PC-3 (cell line): Measurements from ENCODE around the gene NR5A2. TPM values are rescaled to one million over a fixed set of nuclear protein-coding genes. Genes with fewer than 3 reads are reported as not detected.

Source experiments
- ATAC-seq: fragments of 200-7000 bp; cut with Tn5 transposase; 2 replicates; pipeline ENCODE4 v1.9.1; 2020; ENCODE audit warnings: mild to moderate bottlenecking, moderate library complexity
- BruUV-seq: library from RNA; stranded (reverse); fragments of 400-500 nt; replicated peaks from 2 replicates; lab custom pipeline; 2021; lab: Mats Ljungman, UMichigan
- CTCF ChIA-PET: fragments of 300-600 bp; sonication (Branson Sonifier 250); formaldehyde crosslinking; loops from one replicate; lab custom pipeline; 2022; ENCODE audit warnings: antibody characterized with exemption; lab: Charles Lee
- POLR2A ChIA-PET: fragments of 300-600 bp; sonication (Branson Sonifier 250); formaldehyde crosslinking; loops from one replicate; lab custom pipeline; 2022; ENCODE audit warnings: antibody characterized with exemption; ENCODE audit not compliant: unreplicated experiment; lab: Charles Lee
- DNase-seq: peaks from one replicate; pipeline ENCODE4 v3.0.0-alpha.2; 2015
- H2AFZ ChIP-seq: fragments of 300-600 bp; sonication (generic); 2 replicates; pipeline ENCODE4 v1.6.0; 2016; ENCODE audit warnings: antibody characterized with exemption, low read length
- H3F3A ChIP-seq: fragments of 300-600 bp; sonication (generic); one replicate; pipeline ENCODE4 v1.6.0; 2017; ENCODE audit warnings: antibody characterized with exemption, low read length, control low read depth, mild to moderate bottlenecking; ENCODE audit not compliant: unreplicated experiment
- H3K27ac ChIP-seq: fragments of 300-600 bp; sonication (generic); 2 replicates; pipeline ENCODE4 v1.5.1; 2016; ENCODE audit warnings: mild to moderate bottlenecking, low read length
- H3K27me3 ChIP-seq: fragments of 300-600 bp; sonication (generic); 2 replicates; pipeline ENCODE4 v1.6.1; 2016; ENCODE audit warnings: low read length, mixed read lengths
- H3K36me3 ChIP-seq: fragments of 300-600 bp; sonication (generic); 2 replicates; pipeline ENCODE4 v1.6.1; 2016; ENCODE audit warnings: low read depth, mixed run types, low read length, mixed read lengths
- H3K4me1 ChIP-seq: fragments of 300-600 bp; sonication (generic); 2 replicates; pipeline ENCODE4 v1.5.1; 2016; ENCODE audit warnings: low read length; ENCODE audit not compliant: insufficient read depth
- H3K4me2 ChIP-seq: fragments of 300-600 bp; sonication (generic); 2 replicates; pipeline ENCODE4 v1.6.0; 2016; ENCODE audit warnings: low read length
- H3K4me3 ChIP-seq: fragments of 300-600 bp; sonication (generic); 2 replicates; pipeline ENCODE4 v1.5.1; 2016; ENCODE audit warnings: mild to moderate bottlenecking, low read length, mixed read lengths
- H3K79me2 ChIP-seq: fragments of 300-600 bp; sonication (generic); 2 replicates; pipeline ENCODE4 v1.6.1; 2017; ENCODE audit warnings: low read length, mixed read lengths
- H3K9ac ChIP-seq: fragments of 300-600 bp; sonication (generic); 2 replicates; pipeline ENCODE4 v1.6.0; 2016; ENCODE audit warnings: mild to moderate bottlenecking, low read length
- H3K9me2 ChIP-seq: fragments of 300-600 bp; sonication (generic); replicated peaks from 2 replicates; pipeline ENCODE4 v1.6.1; 2016; ENCODE audit warnings: mixed run types, low read length, mixed read lengths
- H3K9me3 ChIP-seq: fragments of 300-600 bp; sonication (generic); 2 replicates; pipeline ENCODE4 v1.6.1; 2016; ENCODE audit warnings: low read length, mixed read lengths
- H4K20me1 ChIP-seq: fragments of 300-600 bp; sonication (generic); 2 replicates; pipeline ENCODE4 v1.6.1; 2016; ENCODE audit warnings: low read length, mixed read lengths
- EZH2 ChIP-seq: fragments of 300-600 bp; sonication (generic); IDR thresholded peaks from one replicate; pipeline ENCODE4 v1.6.1; 2017; ENCODE audit warnings: antibody characterized with exemption, mild to moderate bottlenecking, low read length; ENCODE audit not compliant: unreplicated experiment
- EZH2phosphoT487 ChIP-seq: fragments of 300-600 bp; sonication (generic); IDR thresholded peaks from 2 replicates; pipeline ENCODE4 v1.6.1; 2018; ENCODE audit warnings: mild to moderate bottlenecking, antibody characterized with exemption, low read length, borderline replicate concordance
- intact Hi-C: fragments of 100-400 bp; cut with micrococcal nuclease; formaldehyde crosslinking; loops from 2 replicates; pipeline ENCODE4 v1.9.0; 2023
- total RNA-seq: library from RNA; depleted of rRNA; stranded (reverse); fragments of >200 nt; gene quantifications from 2 replicates; pipeline ENCODE4 v1.2.3, GENCODE V29; 2014
- TF ChIP-seq, protein P1 (sequence below): fragments of 300-600 bp; sonication (generic); conservative IDR thresholded peaks from 2 replicates; pipeline ENCODE4 v1.5.1; 2017; ENCODE audit warnings: antibody characterized with exemption, low read depth, mild to moderate bottlenecking, low read length

The NR5A2 gene
- total RNA-seq, 1 experiment from 2014 or later = 0.36 TPM

DNA sequence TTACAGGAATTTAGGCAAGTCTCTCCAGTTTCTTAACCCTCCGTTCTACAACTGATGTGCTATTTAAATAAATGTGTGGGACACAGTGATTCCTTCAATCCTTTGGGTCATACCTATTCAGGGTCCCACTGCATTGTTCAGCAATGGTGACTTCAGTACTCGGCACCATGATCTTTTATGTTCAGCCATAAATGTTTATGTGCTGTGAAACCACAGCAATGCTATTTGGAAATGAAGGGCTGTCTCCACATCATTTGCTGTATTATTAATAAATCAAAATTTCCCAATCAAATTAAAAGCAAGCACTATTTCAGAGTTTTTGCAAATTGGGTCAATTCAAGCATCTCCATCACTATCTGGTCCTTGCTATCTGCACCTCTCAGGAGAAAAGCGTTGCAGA, 84.8 kb downstream of the NR5A2 start:
- H3K9me2 ChIP-seq = no peaks in the 10 kb centered on the region
- H4K20me1 ChIP-seq = no peaks in the 10 kb centered on the region
- POLR2A ChIA-PET = no interaction called here
- peaks cover 3% of the 10 kb centered on the region for H3K4me1 ChIP-seq
- no peak overlapping the region for H3K9ac ChIP-seq
- H3F3A ChIP-seq = no peaks in the 10 kb centered on the region
- DNase-seq = no peak
- BruUV-seq = no TSS peak
- H3K79me2 ChIP-seq = no peaks in the 10 kb centered on the region
- intact Hi-C loops = no loop called here
- H3K36me3 ChIP-seq = no peaks in the 10 kb centered on the region
- no peak overlapping the region for H3K27ac ChIP-seq
- no peak for ATAC-seq
- H3K27me3 ChIP-seq = no peaks in the 10 kb centered on the region
- TF ChIP-seq EZH2 = no peak
- TF ChIP-seq EZH2phosphoT487 = no peak
- TF ChIP-seq, protein P1, sequence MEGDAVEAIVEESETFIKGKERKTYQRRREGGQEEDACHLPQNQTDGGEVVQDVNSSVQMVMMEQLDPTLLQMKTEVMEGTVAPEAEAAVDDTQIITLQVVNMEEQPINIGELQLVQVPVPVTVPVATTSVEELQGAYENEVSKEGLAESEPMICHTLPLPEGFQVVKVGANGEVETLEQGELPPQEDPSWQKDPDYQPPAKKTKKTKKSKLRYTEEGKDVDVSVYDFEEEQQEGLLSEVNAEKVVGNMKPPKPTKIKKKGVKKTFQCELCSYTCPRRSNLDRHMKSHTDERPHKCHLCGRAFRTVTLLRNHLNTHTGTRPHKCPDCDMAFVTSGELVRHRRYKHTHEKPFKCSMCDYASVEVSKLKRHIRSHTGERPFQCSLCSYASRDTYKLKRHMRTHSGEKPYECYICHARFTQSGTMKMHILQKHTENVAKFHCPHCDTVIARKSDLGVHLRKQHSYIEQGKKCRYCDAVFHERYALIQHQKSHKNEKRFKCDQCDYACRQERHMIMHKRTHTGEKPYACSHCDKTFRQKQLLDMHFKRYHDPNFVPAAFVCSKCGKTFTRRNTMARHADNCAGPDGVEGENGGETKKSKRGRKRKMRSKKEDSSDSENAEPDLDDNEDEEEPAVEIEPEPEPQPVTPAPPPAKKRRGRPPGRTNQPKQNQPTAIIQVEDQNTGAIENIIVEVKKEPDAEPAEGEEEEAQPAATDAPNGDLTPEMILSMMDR = no peak
- H3K9me3 ChIP-seq = no peaks in the 10 kb centered on the region
- no peak overlapping the region for H3K4me3 ChIP-seq
- H2AFZ ChIP-seq = no peak overlapping the region
- H3K4me2 ChIP-seq = no peak overlapping the region
- CTCF ChIA-PET = no interaction called here

DNA sequence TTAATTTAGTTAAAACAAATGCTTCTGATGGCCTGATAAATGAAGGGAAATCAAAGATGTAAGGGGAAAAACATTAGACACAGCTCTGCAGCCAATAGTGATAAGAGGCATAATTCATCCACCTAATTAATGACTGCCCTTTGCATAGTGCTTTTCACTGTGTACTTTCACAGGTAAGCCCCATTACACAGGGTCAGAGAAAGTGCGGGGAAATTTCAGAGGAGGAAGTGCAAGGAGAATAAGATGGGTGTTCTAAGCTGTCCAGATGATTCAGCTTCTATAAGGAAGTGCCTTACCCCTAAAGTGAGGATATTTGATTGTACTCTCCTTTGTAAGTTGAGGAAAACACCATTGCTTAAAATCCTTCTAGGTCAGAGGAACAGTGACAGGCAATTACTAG, 88.0 kb downstream of the NR5A2 start:
- POLR2A ChIA-PET = no interaction called here

DNA sequence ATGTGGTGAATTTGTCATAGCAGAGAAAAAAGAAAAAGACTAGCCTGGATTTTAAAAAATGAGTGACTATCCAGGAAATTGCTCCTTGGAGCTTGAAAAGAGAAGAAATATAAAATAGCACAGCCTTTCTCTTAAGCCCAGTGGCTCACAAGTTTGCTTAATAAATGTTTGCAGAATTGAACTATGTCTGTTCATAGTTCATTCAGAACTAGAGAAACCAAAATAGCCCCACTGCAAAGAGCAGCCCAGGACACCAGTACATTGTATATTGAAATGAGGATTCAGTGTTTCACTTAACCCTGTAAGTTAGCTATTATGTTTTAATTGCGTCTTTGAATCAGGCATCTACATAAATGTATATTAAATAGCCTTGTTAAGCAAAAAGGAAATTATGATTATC, 88.8 kb downstream of the NR5A2 start:
- Histone ChIP-seq H3F3A (no peaks in the 10 kb centered on the region), H3K4me3 (no peak overlapping the region), H3K9me2 (no peaks in the 10 kb centered on the region), H3K79me2 (no peaks in the 10 kb centered on the region), H3K9me3 (no peaks in the 10 kb centered on the region), H3K4me1 (no peaks in the 10 kb centered on the region), H2AFZ (no peak overlapping the region), H3K27me3 (no peaks in the 10 kb centered on the region), H4K20me1 (no peaks in the 10 kb centered on the region), H3K27ac (no peak overlapping the region), H3K36me3 (no peaks in the 10 kb centered on the region), H3K4me2 (no peak overlapping the region), H3K9ac (no peak overlapping the region)
- no TSS peak for BruUV-seq
- TF ChIP-seq EZH2 (no peak), EZH2phosphoT487 (no peak)
- TF ChIP-seq, protein P1 = no peak
- intact Hi-C loops = no loop called here
- DNase-seq = no peak
- ChIA-PET POLR2A (interaction anchor here (0.6 kb wide), 1 partner anchor 99 kb away, joined by 3 read pairs; no protein-coding TSS in a partner anchor), CTCF (no interaction called here)
- no peak for ATAC-seq

More for the DNA sequence above, 88.0 kb downstream of the NR5A2 start:
- intact Hi-C loops = no loop called here
- H2AFZ ChIP-seq = no peak overlapping the region
- H3K4me2 ChIP-seq = no peak overlapping the region
- no peaks in the 10 kb centered on the region for H3K27me3 ChIP-seq
- no peaks in the 10 kb centered on the region for H3K79me2 ChIP-seq
- TF ChIP-seq EZH2phosphoT487 (no peak), EZH2 (no peak)
- TF ChIP-seq, protein P1 = no peak
- H3K9me2 ChIP-seq = no peaks in the 10 kb centered on the region
- no peak overlapping the region for H3K9ac ChIP-seq
- ATAC-seq (no peak), DNase-seq (no peak)
- no peaks in the 10 kb centered on the region for H3K36me3 ChIP-seq
- no peak overlapping the region for H3K4me3 ChIP-seq
- BruUV-seq = no TSS peak
- H3K27ac ChIP-seq = no peak overlapping the region
- H4K20me1 ChIP-seq = no peaks in the 10 kb centered on the region
- H3K9me3 ChIP-seq = no peaks in the 10 kb centered on the region
- no peaks in the 10 kb centered on the region for H3K4me1 ChIP-seq
- CTCF ChIA-PET = no interaction called here
- H3F3A ChIP-seq = no peaks in the 10 kb centered on the region
